K562 (cell line): ENCODE data around the gene NOS2. TPM values are rescaled to one million over a fixed set of nuclear protein-coding genes. Genes with fewer than 3 reads are reported as not detected.
A peak's percentile ranks its signal among the peaks of the same experiment; 100 is the strongest.

Source experiments
- ATAC-seq: fragments of 200-7000 bp; cut with Tn5 transposase; 3 replicates; pipeline ENCODE4 v1.9.1; 2020; ENCODE audit warnings: moderate library complexity
- BruUV-seq: library from RNA; stranded (reverse); fragments of 400-500 nt; replicated peaks from 2 replicates; lab custom pipeline; 2021; lab: Mats Ljungman, UMichigan
- CTCF ChIA-PET: fragments of 300-600 bp; formaldehyde crosslinking; extraction: SDS; loops from one replicate; lab custom pipeline; 2021; ENCODE audit warnings: low intra/inter-chr PET ratio; lab: Yijun Ruan, JAX
- POLR2A ChIA-PET: fragments of 300-600, 350-650 bp; sonication (Branson Sonifier 250); formaldehyde crosslinking; extraction: SDS; loops from one replicate; lab custom pipeline; 2021; ENCODE audit warnings: antibody characterized with exemption, inconsistent platforms; lab: Yijun Ruan, JAX
- DNase-seq, 4 experiments: peaks; one replicate each; pipeline versions ENCODE4 v3.0.0 to v3.0.0-alpha.2; 2011 to 2018; ENCODE audit warnings: low spot score in 3 of 4, mixed read lengths in 3 of 4; ENCODE audit errors: extremely low read depth in 1 of 4
- FAIRE-seq: peaks from 2 replicates; lab custom pipeline; 2011; peaks lifted over from hg19 to GRCh38; lab: Jason Lieb, UNC
- H2AFZ ChIP-seq: 2 replicates; pipeline ENCODE4 v1.6.0; 2011; ENCODE audit warnings: low read depth, low read length, control low read depth, inconsistent platforms
- H3K27ac ChIP-seq: fragments of 200-600 bp; 3 replicates; pipeline ENCODE4 v1.8.0; 2011; ENCODE audit warnings: low read depth, mild to moderate bottlenecking, control low read depth, inconsistent platforms, low read length, moderate library complexity, mixed read lengths; ENCODE audit errors: extremely low read depth
- H3K27me3 ChIP-seq, 2 experiments: fragments of 300-600 bp in 1 of 2; 2 replicates in 1 of 2; 3 replicates in 1 of 2; pipeline versions ENCODE4 v1.6.0 to v1.8.0; 2011; ENCODE audit warnings: inconsistent platforms in 2 of 2, low read length in 2 of 2, mild to moderate bottlenecking in 1 of 2, mixed read lengths in 1 of 2, moderate library complexity in 1 of 2; ENCODE audit not compliant: control insufficient read depth in 2 of 2, insufficient read depth in 2 of 2
- H3K36me3 ChIP-seq: fragments of 300-600 bp; 3 replicates; pipeline ENCODE4 v1.8.0; 2011; ENCODE audit warnings: mild to moderate bottlenecking, low read length, inconsistent platforms; ENCODE audit not compliant: control insufficient read depth, insufficient read depth
- H3K4me1 ChIP-seq, 2 experiments: fragments of 200-600 bp in 1 of 2; replicated peaks in 1 of 2; 2 replicates in 1 of 2; 3 replicates in 1 of 2; pipeline versions ENCODE4 v1.5.1 to v1.8.0; 2011; ENCODE audit warnings: inconsistent platforms in 2 of 2, low read length in 2 of 2, mild to moderate bottlenecking in 1 of 2, mixed read lengths in 1 of 2, moderate library complexity in 1 of 2; ENCODE audit not compliant: control insufficient read depth in 2 of 2, insufficient read depth in 2 of 2
- H3K4me2 ChIP-seq: 2 replicates; pipeline ENCODE4 v1.6.1; 2011; ENCODE audit warnings: low read length, control low read depth, inconsistent platforms, mixed read lengths; ENCODE audit not compliant: insufficient read depth
- H3K4me3 ChIP-seq: fragments of 200-600 bp; sonication (generic), shearing (Covaris generic); 2 replicates; pipeline ENCODE4 v1.5.1; 2016; ENCODE audit warnings: control low read depth, inconsistent platforms
- H3K79me2 ChIP-seq: fragments of 200-600 bp; 3 replicates; pipeline ENCODE4 v1.8.0; 2011; ENCODE audit warnings: low read length, inconsistent platforms; ENCODE audit not compliant: control insufficient read depth, insufficient read depth
- H3K9ac ChIP-seq, 2 experiments: 2 replicates each; pipeline versions ENCODE4 v1.6.0 to v1.6.1; 2011; ENCODE audit warnings: low read depth in 2 of 2, low read length in 2 of 2, control low read depth in 1 of 2, inconsistent platforms in 1 of 2, mild to moderate bottlenecking in 1 of 2, mixed read lengths in 1 of 2; ENCODE audit not compliant: insufficient read depth in 1 of 2
- H3K9me1 ChIP-seq: one replicate; pipeline ENCODE4 v1.6.0; 2011; ENCODE audit warnings: inconsistent platforms, mild to moderate bottlenecking, low read length, moderate library complexity; ENCODE audit not compliant: control insufficient read depth, insufficient read depth
- H3K9me3 ChIP-seq: replicated peaks from 2 replicates; pipeline ENCODE4 v1.5.1; 2011; ENCODE audit warnings: low read depth, low read length, inconsistent platforms; ENCODE audit not compliant: control insufficient read depth, insufficient read depth
- H4K20me1 ChIP-seq: replicated peaks from 2 replicates; pipeline ENCODE4 v1.6.1; 2011; ENCODE audit warnings: low read length, inconsistent platforms, mixed read lengths; ENCODE audit not compliant: control insufficient read depth, insufficient read depth
- E2F1 ChIP-seq: sonication (generic); formaldehyde crosslinking; IDR thresholded peaks from 2 replicates; pipeline ENCODE4 v1.8.1; 2023; ENCODE audit warnings: mild to moderate bottlenecking, missing genetic modification reagents, moderate library complexity
- ETS2 ChIP-seq: IDR thresholded peaks from 2 replicates; pipeline ENCODE4 v1.6.1; 2016; ENCODE audit warnings: borderline replicate concordance, missing genetic modification characterization, mild to moderate bottlenecking, moderate library complexity, missing compliant biosample characterization; ENCODE audit not compliant: poor library complexity, severe bottlenecking
- MXI1 ChIP-seq: IDR thresholded peaks from 2 replicates; pipeline ENCODE4 v1.6.1; 2011; ENCODE audit warnings: low read depth, mild to moderate bottlenecking, improper control_type of control experiment, low read length
- POLR3A ChIP-seq: IDR thresholded peaks from 2 replicates; pipeline ENCODE4 v1.6.1; 2011; ENCODE audit warnings: borderline replicate concordance, mild to moderate bottlenecking, moderate library complexity; ENCODE audit not compliant: insufficient read length, insufficient read depth; ENCODE audit errors: extremely low read depth
- PTRF ChIP-seq: fragments of 450-650 bp; IDR thresholded peaks from 2 replicates; pipeline ENCODE4 v1.6.1; 2016; ENCODE audit warnings: mild to moderate bottlenecking, missing genetic modification characterization, missing compliant biosample characterization
- SLC30A9 ChIP-seq: fragments of 250-450 bp; sonication (Bioruptor Pico); IDR thresholded peaks from 2 replicates; pipeline ENCODE4 v1.8.0; 2022; ENCODE audit warnings: mild to moderate bottlenecking, moderate library complexity
- TAL1 ChIP-seq: fragments of 450-650 bp; IDR thresholded peaks from 2 replicates; pipeline ENCODE4 v1.6.1; 2016; ENCODE audit warnings: mild to moderate bottlenecking
- UBTF ChIP-seq, 2 experiments: IDR thresholded peaks; 2 replicates each; pipeline ENCODE4 v1.6.1; 2012; ENCODE audit warnings: improper control_type of control experiment in 2 of 2, low read depth in 2 of 2, low read length in 2 of 2, borderline replicate concordance in 1 of 2
- ZNF263 ChIP-seq: sonication (generic); formaldehyde crosslinking; IDR thresholded peaks from 2 replicates; pipeline ENCODE4 v1.8.0; 2022; ENCODE audit warnings: mild to moderate bottlenecking, missing genetic modification reagents, borderline replicate concordance
- ZNF655 ChIP-seq: fragments of 250-450 bp; sonication (Bioruptor Pico); IDR thresholded peaks from 2 replicates; pipeline ENCODE4 v1.5.0; 2021
- ZNF717 ChIP-seq: fragments of 250-450 bp; sonication (Bioruptor Pico); IDR thresholded peaks from 2 replicates; pipeline ENCODE4 v1.5.0; 2021
- WGBS: fragments of 100-300 bp; shearing (Covaris generic); methylation state at CpG from one replicate; pipeline ENCODE4 v1.1.6; 2016; ENCODE audit warnings: low coverage, mixed read lengths; ENCODE audit not compliant: insufficient coverage; ENCODE audit errors: missing lambda C conversion rate; 5-methylcytosine and 5-hydroxymethylcytosine counted together
- in situ Hi-C: fragments of 300-500 bp; cut with MboI; formaldehyde crosslinking; loops from 4 replicates; pipeline ENCODE4 v1.15.0; 2018; ENCODE audit warnings: inconsistent platforms, mixed read lengths
- intact Hi-C: fragments of 100-400 bp; cut with micrococcal nuclease; formaldehyde crosslinking; loops from 2 replicates; pipeline ENCODE4 v1.14.2; 2022
- polyA plus RNA-seq, 8 experiments: library from polyadenylated mRNA; depleted of rRNA in 4 of 8; stranded (reverse) in 5 of 8; unstranded in 3 of 8; fragments of >200 nt; fragmentation: Nextera tagmentation in 2 of 8; fragmentation: Illumina TruSeq in 1 of 8; extraction: Ambion mirVana in 2 of 8; extraction: Trizol in 1 of 8; gene quantifications; 2 replicates each; pipeline versions ENCODE4 v1.2.1 to v1.2.3, GENCODE V29; 2011 to 2014; ENCODE audit warnings: inconsistent platforms in 1 of 8, missing spikeins in 1 of 8
- total RNA-seq, 7 experiments: library from RNA; depleted of rRNA in 6 of 7; stranded (reverse); fragments of >200 nt in 6 of 7; fragmentation: Illumina TruSeq in 2 of 7; extraction: Trizol in 2 of 7; gene quantifications; 2 replicates each; pipeline versions ENCODE4 v1.2.1 to v1.2.3, GENCODE V29; 2011 to 2021; ENCODE audit warnings: low replicate concordance in 1 of 7

NOS2 gene
- total and polyA plus RNA-seq, 9 of the 15 experiments (the other 6 are each of a cell fraction or from before 2014, with no cell fraction given): not detected

- no peak for TF ChIP-seq PTRF
- TF ChIP-seq UBTF (IDR thresholded peaks at IDR 0.05; ENCODE audit: borderline replicate concordance in 1 of 2, low read depth in 2 of 2, low read length in 2 of 2): 0 out of 4 replicates have a peak, but pooled peaks of 1 of the 2 experiments have one; percentile 0
- TF ChIP-seq ZNF263 (CRISPR knock-in tag): no peak
These were observed 5.3 kb upstream of the NOS2 start (continued) for GRCh38 chr17:27805520-27806146.

- no peak for DNase-seq
- FAIRE-seq: no peak
- Histone ChIP-seq H3K4me3 (no peak overlapping the region), H3K27me3 (peaks cover 5 to 29% of the 10 kb centered on the region in 2 experiments), H3K36me3 (no peaks in the 10 kb centered on the region), H3K9me3 (no peaks in the 10 kb centered on the region), H3K9me1 (no peaks in the 10 kb centered on the region), H3K27ac (no peak overlapping the region), H4K20me1 (no peaks in the 10 kb centered on the region), H3K4me2 (no peak overlapping the region), H3K9ac (no peak overlapping the region), H3K79me2 (no peaks in the 10 kb centered on the region), H3K4me1 (peaks cover 0 to 8% of the 10 kb centered on the region in 2 experiments; a peak in 3 of 5 replicates), H2AFZ (no peak overlapping the region)
- BruUV-seq: no TSS peak
- WGBS: 19% methylated on average over 10 of the region's 10 CpGs
- TF ChIP-seq TAL1 (no peak), MXI1 (no peak), ETS2 (tag) (no peak), SLC30A9 (CRISPR knock-in tag) (no peak), ZNF717 (CRISPR knock-in tag) (no peak), POLR3A (no peak), E2F1 (no peak), ZNF655 (CRISPR knock-in tag) (no peak)
- POLR2A ChIA-PET: interaction anchor here (0.7 kb wide), 1 partner anchor 525 kb away, joined by 3 read pairs; no protein-coding TSS in a partner anchor
- intact Hi-C loops: loop anchor here (10.0 kb wide), 1 partner anchor 331 kb away; no protein-coding TSS in a partner anchor
- CTCF ChIA-PET: no interaction called here
- ATAC-seq: no peak
- in situ Hi-C loops: loop anchor here (10.0 kb wide), 1 partner anchor 431 kb away; no protein-coding TSS in a partner anchor
These were observed 3.8 kb upstream of the NOS2 start for GRCh38 chr17:27804113-27804512.
